GM12878 (cell line): ENCODE measurements around the gene CDHR2. TPM values are rescaled to one million over a fixed set of nuclear protein-coding genes. Genes with fewer than 3 reads are reported as not detected.

Experiments
- ATAC-seq: fragments of 200-7000 bp; cut with Tn5 transposase; 3 replicates; pipeline ENCODE4 v1.9.1; 2020; ENCODE audit warnings: mild to moderate bottlenecking, moderate library complexity
- BruUV-seq: library from RNA; stranded (reverse); fragments of 400-500 nt; replicated peaks from 2 replicates; lab custom pipeline; 2021; lab: Mats Ljungman, UMichigan
- CTCF ChIA-PET: fragments of 300-600 bp; sonication (Branson Sonifier 250); formaldehyde crosslinking; extraction: SDS; loops from one replicate; lab custom pipeline; 2021; ENCODE audit warnings: inconsistent platforms; lab: Yijun Ruan, JAX
- POLR2A ChIA-PET: fragments of 350-600 bp; formaldehyde crosslinking; extraction: SDS; loops from one replicate; lab custom pipeline; 2021; ENCODE audit warnings: inconsistent platforms; lab: Charles Lee
- RAD21 ChIA-PET: fragments of 300-600 bp; sonication (Branson Sonifier 250); formaldehyde crosslinking; loops from one replicate; lab custom pipeline; 2023; ENCODE audit warnings: antibody characterized with exemption; ENCODE audit not compliant: unreplicated experiment; lab: Charles Lee
- SMC1A ChIA-PET: fragments of 300-600 bp; sonication (Branson Sonifier 250); formaldehyde crosslinking; loops from one replicate; lab custom pipeline; 2023; ENCODE audit not compliant: unreplicated experiment, uncharacterized antibody; lab: Charles Lee
- DNase-seq: peaks from one replicate; pipeline ENCODE4 v3.0.0-alpha.2; 2011; ENCODE audit warnings: low read depth, low spot score
- FAIRE-seq: peaks from 3 replicates; lab custom pipeline; 2011; peaks lifted over from hg19 to GRCh38; lab: Jason Lieb, UNC
- H2AFZ ChIP-seq: 2 replicates; pipeline ENCODE4 v1.6.0; 2011; ENCODE audit warnings: low read depth, low read length, control low read depth; ENCODE audit not compliant: control insufficient read depth
- H3K27ac ChIP-seq: 2 replicates; pipeline ENCODE4 v1.5.1; 2011; ENCODE audit warnings: control low read depth; ENCODE audit not compliant: control insufficient read depth, insufficient read depth
- H3K27me3 ChIP-seq, 2 experiments: replicated peaks in 1 of 2; 2 replicates each; pipeline versions ENCODE4 v1.6.0 to v1.6.1; 2011; ENCODE audit warnings: low read length in 1 of 2; ENCODE audit not compliant: control insufficient read depth in 2 of 2, insufficient read depth in 2 of 2
- H3K36me3 ChIP-seq, 2 experiments: 2 replicates each; pipeline ENCODE4 v1.5.1; 2011; ENCODE audit warnings: low read length in 1 of 2; ENCODE audit not compliant: control insufficient read depth in 2 of 2, insufficient read depth in 2 of 2
- H3K4me1 ChIP-seq: 2 replicates; pipeline ENCODE4 v1.6.1; 2011; ENCODE audit warnings: mild to moderate bottlenecking, low read length, moderate library complexity, mixed read lengths; ENCODE audit not compliant: control insufficient read depth, insufficient read depth
- H3K4me2 ChIP-seq: 2 replicates; pipeline ENCODE4 v1.6.0; 2011; ENCODE audit warnings: control low read depth; ENCODE audit not compliant: control insufficient read depth, insufficient read depth
- H3K4me3 ChIP-seq: fragments of 200-600 bp; sonication (generic); 2 replicates; pipeline ENCODE4 v1.5.1; 2016
- H3K79me2 ChIP-seq: 2 replicates; pipeline ENCODE4 v1.6.0; 2011; ENCODE audit warnings: low read length; ENCODE audit not compliant: control insufficient read depth, insufficient read depth
- H3K9ac ChIP-seq: 2 replicates; pipeline ENCODE4 v1.8.0; 2011; ENCODE audit warnings: low read length, control low read depth, mixed read lengths; ENCODE audit not compliant: control insufficient read depth, insufficient read depth
- H3K9me3 ChIP-seq: replicated peaks from 3 replicates; pipeline ENCODE4 v1.5.1; 2011; ENCODE audit warnings: mild to moderate bottlenecking, low read length; ENCODE audit not compliant: control insufficient read depth, insufficient read depth
- H4K20me1 ChIP-seq: 2 replicates; pipeline ENCODE4 v1.6.0; 2011; ENCODE audit not compliant: control insufficient read depth, insufficient read depth
- ATF7 ChIP-seq: fragments of 450-650 bp; IDR thresholded peaks from 2 replicates; pipeline ENCODE4 v1.6.1; 2016; ENCODE audit warnings: low read depth, mild to moderate bottlenecking
- BCL11A ChIP-seq: IDR thresholded peaks from 2 replicates; pipeline ENCODE4 v1.6.1; 2011; ENCODE audit warnings: low read depth, low read length
- CBFB ChIP-seq: IDR thresholded peaks from 2 replicates; pipeline ENCODE4 v1.6.1; 2016; ENCODE audit warnings: antibody characterized with exemption, low read depth
- CHD4 ChIP-seq: fragments of 200-600 bp; sonication (generic); IDR thresholded peaks from 2 replicates; pipeline ENCODE4 v1.6.1; 2016; ENCODE audit warnings: mild to moderate bottlenecking
- E2F8 ChIP-seq: fragments of 450-650 bp; IDR thresholded peaks from 2 replicates; pipeline ENCODE4 v1.6.1; 2018; ENCODE audit warnings: mild to moderate bottlenecking, low read depth, moderate library complexity; ENCODE audit not compliant: partially characterized antibody
- FOXM1 ChIP-seq: IDR thresholded peaks from 2 replicates; pipeline ENCODE4 v1.6.1; 2012; ENCODE audit warnings: low read depth, mild to moderate bottlenecking, inconsistent platforms, low read length, moderate library complexity
- HSF1 ChIP-seq: fragments of 150-350 bp; IDR thresholded peaks from 2 replicates; pipeline ENCODE4 v1.6.1; 2014; ENCODE audit warnings: mild to moderate bottlenecking, low read depth, low read length
- IRF3 ChIP-seq: fragments of 450-650 bp; IDR thresholded peaks from 2 replicates; pipeline ENCODE4 v1.6.1; 2014; ENCODE audit warnings: mild to moderate bottlenecking
- MEF2B ChIP-seq: fragments of 450-650 bp; IDR thresholded peaks from 2 replicates; pipeline ENCODE4 v1.6.1; 2018; ENCODE audit warnings: mild to moderate bottlenecking, moderate library complexity; ENCODE audit not compliant: partially characterized antibody, poor library complexity, severe bottlenecking
- MYC ChIP-seq: IDR thresholded peaks from 2 replicates; pipeline ENCODE4 v1.6.1; 2011; ENCODE audit warnings: mild to moderate bottlenecking, low read length, moderate library complexity, inconsistent platforms; ENCODE audit not compliant: insufficient read depth, insufficient replicate concordance, insufficient read length, severe bottlenecking
- NR2C2 ChIP-seq: IDR thresholded peaks from 2 replicates; pipeline ENCODE4 v1.6.1; 2011; ENCODE audit warnings: borderline replicate concordance, low read depth; ENCODE audit not compliant: control insufficient read depth, insufficient read length
- PAX8 ChIP-seq: fragments of 450-650 bp; IDR thresholded peaks from 2 replicates; pipeline ENCODE4 v1.6.1; 2017; ENCODE audit warnings: mild to moderate bottlenecking, moderate library complexity
- RAD51 ChIP-seq: fragments of 450-650 bp; IDR thresholded peaks from 2 replicates; pipeline ENCODE4 v1.6.1; 2016; ENCODE audit warnings: moderate library complexity, mild to moderate bottlenecking, inconsistent platforms
- RBBP5 ChIP-seq: fragments of 200-600 bp; sonication (generic); conservative IDR thresholded peaks from 2 replicates; pipeline ENCODE4 v1.6.1; 2016
- RELA ChIP-seq: fragments of 450-650 bp; IDR thresholded peaks from 2 replicates; pipeline ENCODE4 v1.8.0; 2014; ENCODE audit warnings: borderline replicate concordance; ENCODE audit not compliant: partially characterized antibody
- STAT1 ChIP-seq: fragments of 450-650 bp; conservative IDR thresholded peaks from 2 replicates; pipeline ENCODE4 v1.6.1; 2014; ENCODE audit warnings: antibody characterized with exemption, mild to moderate bottlenecking
- TARDBP ChIP-seq: IDR thresholded peaks from 2 replicates; pipeline ENCODE4 v1.6.1; 2016; ENCODE audit warnings: borderline replicate concordance
- ZNF622 ChIP-seq: fragments of 450-650 bp; IDR thresholded peaks from 2 replicates; pipeline ENCODE4 v1.6.1; 2017; ENCODE audit warnings: mild to moderate bottlenecking, inconsistent platforms
- ZSCAN29 ChIP-seq: fragments of 450-650 bp; IDR thresholded peaks from 2 replicates; pipeline ENCODE4 v1.6.1; 2017; ENCODE audit warnings: mild to moderate bottlenecking, moderate library complexity
- WGBS: methylation state at CpG from one replicate; pipeline ENCODE4 v1.1.6; 2016; ENCODE audit warnings: low lambda C conversion rate; ENCODE audit not compliant: insufficient replicate concordance, insufficient coverage; ENCODE audit errors: missing lambda C conversion rate; 5-methylcytosine and 5-hydroxymethylcytosine counted together
- in situ Hi-C: fragments of 300-500 bp; cut with MboI; formaldehyde crosslinking; loops from 9 replicates; pipeline ENCODE4 v1.14.3; 2018; ENCODE audit warnings: mixed read lengths
- intact Hi-C: fragments of 100-400 bp; cut with micrococcal nuclease; formaldehyde crosslinking; loops from one replicate; pipeline ENCODE4 v1.14.2; 2022; ENCODE audit not compliant: unreplicated experiment
- polyA plus RNA-seq, 11 experiments: library from polyadenylated mRNA; depleted of rRNA in 4 of 11; unstranded in 6 of 11; stranded (reverse) in 5 of 11; fragments of >200 nt; fragmentation: Nextera tagmentation in 4 of 11; fragmentation: Illumina TruSeq in 1 of 11; extraction: Ambion mirVana in 4 of 11; extraction: Trizol in 1 of 11; gene quantifications; 1 replicate in 1 of 11; 2 replicates in 10 of 11; pipeline versions ENCODE4 v1.2.1 to v1.2.3, GENCODE V29; 2011 to 2016; ENCODE audit warnings: inconsistent platforms in 2 of 11, missing spikeins in 2 of 11, low read depth in 1 of 11
- total RNA-seq, 4 experiments: library from RNA; depleted of rRNA in 3 of 4; stranded (reverse); fragments of >200 nt in 3 of 4; fragmentation: Illumina TruSeq in 1 of 4; extraction: Trizol in 1 of 4; gene quantifications; 2 replicates each; pipeline versions ENCODE4 v1.2.1 to v1.2.3, GENCODE V29; 2013 to 2021

Gene CDHR2
- total and polyA plus RNA-seq, 10 of the 15 experiments (the other 5 are each of a cell fraction or from before 2014, with no cell fraction given) = 0.03 to 0.46 (median 0.06) TPM; not detected in 5

- Histone ChIP-seq H4K20me1 (no peaks in the 10 kb centered on the region), H3K27me3 (no peaks in the 10 kb centered on the region), H3K27ac (no peak overlapping the region), H3K9ac (no peak overlapping the region), H2AFZ (no peak overlapping the region), H3K79me2 (no peaks in the 10 kb centered on the region), H3K9me3 (peaks cover 8% of the 10 kb centered on the region; the same call in 2 of the 3 replicates), H3K4me1 (no peaks in the 10 kb centered on the region), H3K4me3 (no peak overlapping the region), H3K4me2 (no peak overlapping the region), H3K36me3 (no peaks in the 10 kb centered on the region)
- CTCF ChIA-PET = no interaction called here
- RAD21 ChIA-PET = no interaction called here
- BruUV-seq = no TSS peak
- DNase-seq (no peak), ATAC-seq (no peak), FAIRE-seq (no peak)
- SMC1A ChIA-PET = interaction anchor here (1.5 kb wide), 1 partner anchor 11 kb away, joined by 3 read pairs; no protein-coding TSS in a partner anchor
- in situ Hi-C loops (loop anchor here (25.0 kb wide), 1 partner anchor 852 kb away; no protein-coding TSS in a partner anchor), intact Hi-C loops (no loop called here)
- TF ChIP-seq ZSCAN29 = no peak
- TF ChIP-seq MEF2B = no peak
- TF ChIP-seq CBFB = no peak
- no peak for TF ChIP-seq E2F8
- TF ChIP-seq HSF1 = no peak
- no peak for TF ChIP-seq RAD51
- no peak for TF ChIP-seq FOXM1
- TF ChIP-seq MYC = no peak
- TF ChIP-seq BCL11A = no peak
- TF ChIP-seq TARDBP = no peak
- no peak for TF ChIP-seq RELA
- no peak for TF ChIP-seq PAX8
- TF ChIP-seq IRF3 = no peak
- TF ChIP-seq NR2C2 = no peak
- no peak for TF ChIP-seq RBBP5
- TF ChIP-seq ZNF622 = no peak
- no peak for TF ChIP-seq CHD4
- no peak for TF ChIP-seq ATF7
- TF ChIP-seq STAT1 = no peak
- POLR2A ChIA-PET = no interaction called here
- 75% methylated on average over 27 of the region's 31 CpGs for WGBS
Measured at GRCh38 chr5:176589039-176589769, 40.1 kb downstream of the CDHR2 start.
